ENCODE data around the gene SAMMSON.

The SAMMSON gene

GRCh38 chr3:70108072-70108471 lies 108.5 kb downstream of the SAMMSON start:
- no peak for DNase-seq (ENCODE audit: low spot score)
- TF ChIP-seq CTCF (IDR thresholded peaks at IDR 0.05; ENCODE audit: borderline replicate concordance, control extremely low read depth, extremely low read depth, insufficient read depth, missing control alignments) = peak; percentile 55
- in situ Hi-C loops (cut with MboI; ENCODE audit: low sequenced_read_pairs, unreplicated experiment) = no loop called here

- in situ Hi-C loops (cut with MboI; ENCODE audit: low sequenced_read_pairs, unreplicated experiment) = no loop called here
Measured at GRCh38 chr3:70108546-70108945, 109.0 kb downstream of the SAMMSON start.

GRCh38 chr3:70110066-70110465 lies 110.5 kb downstream of the SAMMSON start:
- DNase-seq (ENCODE audit: low spot score) = no peak
- TF ChIP-seq CTCF (IDR thresholded peaks at IDR 0.05; ENCODE audit: borderline replicate concordance, control extremely low read depth, extremely low read depth, insufficient read depth, missing control alignments) = no peak
- in situ Hi-C loops (cut with MboI; ENCODE audit: low sequenced_read_pairs, unreplicated experiment) = no loop called here

More at GRCh38 chr3:70108546-70108945, 109.0 kb downstream of the SAMMSON start:
- DNase-seq (ENCODE audit: low spot score) = no peak
- TF ChIP-seq CTCF (IDR thresholded peaks at IDR 0.05; ENCODE audit: borderline replicate concordance, control extremely low read depth, extremely low read depth, insufficient read depth, missing control alignments) = no peak

GRCh38 chr3:70111411-70111810 lies 111.9 kb downstream of the SAMMSON start:
- no peak for TF ChIP-seq CTCF (IDR thresholded peaks at IDR 0.05; ENCODE audit: borderline replicate concordance, control extremely low read depth, extremely low read depth, insufficient read depth, missing control alignments)
- in situ Hi-C loops (cut with MboI; ENCODE audit: low sequenced_read_pairs, unreplicated experiment) = no loop called here
- DNase-seq (ENCODE audit: low spot score) = no peak

- in situ Hi-C loops (cut with MboI; ENCODE audit: low sequenced_read_pairs, unreplicated experiment) = no loop called here
- DNase-seq (ENCODE audit: low spot score) = no peak
Measured at GRCh38 chr3:70112751-70113150, 113.2 kb downstream of the SAMMSON start.

GRCh38 chr3:70114431-70114830 lies 114.9 kb downstream of the SAMMSON start:
- in situ Hi-C loops (cut with MboI; ENCODE audit: low sequenced_read_pairs, unreplicated experiment) = no loop called here
- DNase-seq (ENCODE audit: low spot score) = no peak
- no peak for TF ChIP-seq CTCF (IDR thresholded peaks at IDR 0.05; ENCODE audit: borderline replicate concordance, control extremely low read depth, extremely low read depth, insufficient read depth, missing control alignments)

More at GRCh38 chr3:70112751-70113150, 113.2 kb downstream of the SAMMSON start:
- no peak for TF ChIP-seq CTCF (IDR thresholded peaks at IDR 0.05; ENCODE audit: borderline replicate concordance, control extremely low read depth, extremely low read depth, insufficient read depth, missing control alignments)

GRCh38 chr3:70119879-70120278 lies 120.3 kb downstream of the SAMMSON start:
- TF ChIP-seq CTCF (IDR thresholded peaks at IDR 0.05; ENCODE audit: borderline replicate concordance, control extremely low read depth, extremely low read depth, insufficient read depth, missing control alignments) = no peak
- no peak for DNase-seq (ENCODE audit: low spot score)
- in situ Hi-C loops (cut with MboI; ENCODE audit: low sequenced_read_pairs, unreplicated experiment) = loop anchor here (10.0 kb wide), 1 partner anchor 235 kb away; no protein-coding TSS in a partner anchor
